ENCODE measurements around the gene ESR1.

ESR1 gene

GRCh38 chr6:152053332-152053731 is 245.8 kb downstream of the ESR1 start:
- H3K4me3 ChIP-seq (ENCODE audit: low read depth, low read length): no peak overlapping the region
- no peak for TF ChIP-seq CTCF (IDR thresholded peaks at IDR 0.05; ENCODE audit: low read depth, low read length)
- in situ Hi-C loops (cut with HindIII; ENCODE audit: low sequenced_read_pairs): no loop called here
- no peak for DNase-seq (ENCODE audit: low read depth, low spot score)

GRCh38 chr6:152054441-152054840 is 247.0 kb downstream of the ESR1 start:
- H3K4me3 ChIP-seq (ENCODE audit: low read depth, low read length): no peak overlapping the region
- in situ Hi-C loops (cut with HindIII; ENCODE audit: low sequenced_read_pairs): no loop called here
- no peak for TF ChIP-seq CTCF (IDR thresholded peaks at IDR 0.05; ENCODE audit: low read depth, low read length)
- peak; percentile 15 for DNase-seq (ENCODE audit: low read depth, low spot score)

GRCh38 chr6:152055517-152055916 is 248.0 kb downstream of the ESR1 start:
- in situ Hi-C loops (cut with HindIII; ENCODE audit: low sequenced_read_pairs): no loop called here
- TF ChIP-seq CTCF (IDR thresholded peaks at IDR 0.05; ENCODE audit: low read depth, low read length): no peak
- H3K4me3 ChIP-seq (ENCODE audit: low read depth, low read length): no peak overlapping the region
- DNase-seq (ENCODE audit: low read depth, low spot score): no peak

GRCh38 chr6:152057832-152058498 is 250.5 kb downstream of the ESR1 start:
- H3K4me3 ChIP-seq (ENCODE audit: low read depth, low read length): no peak overlapping the region
- in situ Hi-C loops (cut with HindIII; ENCODE audit: low sequenced_read_pairs): no loop called here
- peak; percentile 57 for DNase-seq (ENCODE audit: low read depth, low spot score)
- TF ChIP-seq CTCF (IDR thresholded peaks at IDR 0.05; ENCODE audit: low read depth, low read length): no peak

- no peak overlapping the region for H3K4me3 ChIP-seq (ENCODE audit: low read depth, low read length)
- in situ Hi-C loops (cut with HindIII; ENCODE audit: low sequenced_read_pairs): no loop called here
- no peak for TF ChIP-seq CTCF (IDR thresholded peaks at IDR 0.05; ENCODE audit: low read depth, low read length)
- no peak for DNase-seq (ENCODE audit: low read depth, low spot score)
Observed at GRCh38 chr6:152059909-152060308, 252.4 kb downstream of the ESR1 start.

- no peak for TF ChIP-seq CTCF (IDR thresholded peaks at IDR 0.05; ENCODE audit: low read depth, low read length)
- in situ Hi-C loops (cut with HindIII; ENCODE audit: low sequenced_read_pairs): no loop called here
- H3K4me3 ChIP-seq (ENCODE audit: low read depth, low read length): no peak overlapping the region
- DNase-seq (ENCODE audit: low read depth, low spot score): no peak
Observed at GRCh38 chr6:152062476-152062875, 255.0 kb downstream of the ESR1 start.

Data from astrocyte of the spinal cord (primary cell).